Measurements from ENCODE around the gene SAP25. TPM values are rescaled to one million over a fixed set of nuclear protein-coding genes. Genes with fewer than 3 reads are reported as not detected.

Gene SAP25
- polyA plus RNA-seq (2012; rRNA removed) = 1.0 and 1.2 TPM in 2 replicates
- polyA plus RNA-seq (2012; cell fraction: cytosol; rRNA removed) = 0.18 TPM in 1 of 2 replicates, not detected in the other
- polyA plus RNA-seq (2012; cell fraction: nucleus; rRNA removed) = 8.7 and 22.8 TPM in 2 replicates

DNA sequence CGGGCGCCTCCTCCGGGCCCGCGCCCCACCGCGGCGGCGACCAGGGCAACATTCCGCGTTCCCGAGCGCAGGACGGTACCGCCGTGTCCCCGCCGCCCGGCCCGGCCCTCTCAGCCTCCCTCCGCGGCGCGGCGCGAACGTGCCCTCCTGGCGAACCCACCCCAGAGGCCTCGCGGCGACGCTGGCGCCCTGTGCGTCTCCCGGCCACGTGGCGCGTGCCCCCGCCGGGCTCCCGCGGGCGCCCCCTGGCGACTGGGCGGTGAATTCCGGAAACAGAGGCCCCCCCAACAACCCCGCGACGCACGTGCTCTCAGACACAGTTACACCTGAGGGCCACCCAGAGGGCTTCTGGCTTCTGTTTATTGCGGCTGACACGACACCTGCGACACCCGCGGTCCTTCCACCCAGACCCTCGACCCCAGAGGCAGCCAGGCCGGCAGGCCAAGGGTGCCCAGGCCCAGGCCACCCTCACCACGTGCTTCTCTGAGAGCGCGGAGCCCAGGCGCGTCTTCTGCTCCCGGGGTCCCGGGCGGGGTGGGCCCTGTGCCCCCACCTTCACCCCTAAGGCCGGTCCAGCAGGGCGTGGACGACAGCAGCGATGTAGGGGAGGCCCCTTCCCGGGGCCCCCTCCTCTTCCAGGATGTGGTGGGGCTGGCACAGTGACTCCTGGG is at the start of gene SAP25:
SAP25 (minus strand) TSS at position 210 of the 671 bp plus-strand sequence; CDS start at position 52, 158 bp downstream.
- 96% methylated on average over 51 of the region's 70 CpGs for WGBS (ENCODE audit: low lambda C conversion rate)
- no peaks in the 10 kb centered on the region for H3K79me2 ChIP-seq (ENCODE audit: insufficient read depth)
- H3K27ac ChIP-seq (ENCODE audit: low read depth in 2 of 2, low read length in 1 of 2) = no peak within 1 kb of the TSS
- ChIA-PET POLR2A (no interaction called here), CTCF (interaction anchor here (1.0 to 1.9 kb wide), 5 partner anchors 9 to 91 kb away, joined by 3 to 5 read pairs (median 5); partner anchors contain the start of gene NYAP1)
- no peak within 1 kb of the TSS for H2AFZ ChIP-seq (ENCODE audit: low read depth)
- no peak for TF ChIP-seq EZH2phosphoT487 (IDR thresholded peaks at IDR 0.05; ENCODE audit: borderline replicate concordance, low read depth)
- TF ChIP-seq, protein P1, sequence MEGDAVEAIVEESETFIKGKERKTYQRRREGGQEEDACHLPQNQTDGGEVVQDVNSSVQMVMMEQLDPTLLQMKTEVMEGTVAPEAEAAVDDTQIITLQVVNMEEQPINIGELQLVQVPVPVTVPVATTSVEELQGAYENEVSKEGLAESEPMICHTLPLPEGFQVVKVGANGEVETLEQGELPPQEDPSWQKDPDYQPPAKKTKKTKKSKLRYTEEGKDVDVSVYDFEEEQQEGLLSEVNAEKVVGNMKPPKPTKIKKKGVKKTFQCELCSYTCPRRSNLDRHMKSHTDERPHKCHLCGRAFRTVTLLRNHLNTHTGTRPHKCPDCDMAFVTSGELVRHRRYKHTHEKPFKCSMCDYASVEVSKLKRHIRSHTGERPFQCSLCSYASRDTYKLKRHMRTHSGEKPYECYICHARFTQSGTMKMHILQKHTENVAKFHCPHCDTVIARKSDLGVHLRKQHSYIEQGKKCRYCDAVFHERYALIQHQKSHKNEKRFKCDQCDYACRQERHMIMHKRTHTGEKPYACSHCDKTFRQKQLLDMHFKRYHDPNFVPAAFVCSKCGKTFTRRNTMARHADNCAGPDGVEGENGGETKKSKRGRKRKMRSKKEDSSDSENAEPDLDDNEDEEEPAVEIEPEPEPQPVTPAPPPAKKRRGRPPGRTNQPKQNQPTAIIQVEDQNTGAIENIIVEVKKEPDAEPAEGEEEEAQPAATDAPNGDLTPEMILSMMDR (IDR thresholded peaks at IDR 0.05) = peak; percentile 28
- H3F3A ChIP-seq (replicated peaks; ENCODE audit: insufficient read depth) = no peaks in the 10 kb centered on the region
- DNase-seq = peak; percentile 54
- no peaks in the 10 kb centered on the region for H3K9me3 ChIP-seq
- no peaks in the 10 kb centered on the region for H3K9me2 ChIP-seq
- no peaks in the 10 kb centered on the region for H4K20me1 ChIP-seq (ENCODE audit: insufficient read depth)
- H3K4me2 ChIP-seq = no peak within 1 kb of the TSS
- peaks cover 0 to 20% of the 10 kb centered on the region in 2 experiments; a peak in 1 of 4 replicates for H3K4me1 ChIP-seq (ENCODE audit: control insufficient read depth in 1 of 2, insufficient read depth in 2 of 2, low read depth in 1 of 2, low read length in 1 of 2)
- H3K4me3 ChIP-seq (ENCODE audit: low read depth in 2 of 2, low read length in 1 of 2) = no peak within 1 kb of the TSS
- H3K9ac ChIP-seq = no peak within 1 kb of the TSS
- H3K27me3 ChIP-seq (ENCODE audit: insufficient read depth) = no peaks in the 10 kb centered on the region
- peaks cover 14 to 42% of the 10 kb centered on the region in 2 experiments for H3K36me3 ChIP-seq (replicated peaks in 1 of 2; ENCODE audit: control insufficient read depth in 1 of 2, insufficient read depth in 2 of 2, low read length in 1 of 2)

DNA sequence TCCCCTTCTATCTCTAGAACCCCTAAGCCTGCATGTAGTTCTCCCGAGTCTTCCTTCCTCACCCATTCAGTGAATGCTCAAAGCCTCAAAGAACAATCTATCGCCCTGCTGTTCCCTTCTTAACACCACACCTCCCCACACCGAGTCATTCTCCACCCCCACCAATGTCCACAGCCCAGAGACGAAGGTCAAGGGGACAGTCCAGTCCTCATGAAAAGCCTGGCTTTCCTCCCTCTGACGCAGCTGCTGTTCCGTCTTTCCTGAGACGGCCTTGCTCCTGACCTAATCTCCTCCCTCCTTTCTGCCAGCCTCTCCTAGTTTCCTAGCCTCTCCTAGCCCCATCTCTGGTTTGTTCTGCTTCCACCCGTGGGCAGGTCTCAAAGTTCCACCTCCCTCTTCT is 47.9 kb upstream of the SAP25 start:
- H3K9ac ChIP-seq = no peak overlapping the region
- ChIA-PET CTCF (interaction anchor here (0.8 to 2.6 kb wide), 5 partner anchors 8 to 84 kb away, joined by 5 to 10 read pairs (median 6); partner anchors contain the start of genes MOSPD3 and POP7), POLR2A (no interaction called here)
- H3K4me2 ChIP-seq = no peak overlapping the region
- H3K9me2 ChIP-seq = no peaks in the 10 kb centered on the region
- peaks cover 10% of the 10 kb centered on the region for H3F3A ChIP-seq (replicated peaks; ENCODE audit: insufficient read depth)
- H4K20me1 ChIP-seq (ENCODE audit: insufficient read depth) = no peaks in the 10 kb centered on the region
- H3K4me1 ChIP-seq (ENCODE audit: control insufficient read depth in 1 of 2, insufficient read depth in 2 of 2, low read depth in 1 of 2, low read length in 1 of 2) = peaks cover 0 to 3% of the 10 kb centered on the region in 2 experiments; a peak in 1 of 4 replicates
- WGBS (ENCODE audit: low lambda C conversion rate) = 78% methylated on average over 8 of the region's 8 CpGs
- H3K27ac ChIP-seq (ENCODE audit: low read depth in 2 of 2, low read length in 1 of 2) = no peak overlapping the region
- no peak overlapping the region for H3K4me3 ChIP-seq (ENCODE audit: low read depth in 2 of 2, low read length in 1 of 2)
- H3K79me2 ChIP-seq (ENCODE audit: insufficient read depth) = no peaks in the 10 kb centered on the region
- DNase-seq = no peak
- no peak overlapping the region for H2AFZ ChIP-seq (ENCODE audit: low read depth)
- TF ChIP-seq, protein P2, sequence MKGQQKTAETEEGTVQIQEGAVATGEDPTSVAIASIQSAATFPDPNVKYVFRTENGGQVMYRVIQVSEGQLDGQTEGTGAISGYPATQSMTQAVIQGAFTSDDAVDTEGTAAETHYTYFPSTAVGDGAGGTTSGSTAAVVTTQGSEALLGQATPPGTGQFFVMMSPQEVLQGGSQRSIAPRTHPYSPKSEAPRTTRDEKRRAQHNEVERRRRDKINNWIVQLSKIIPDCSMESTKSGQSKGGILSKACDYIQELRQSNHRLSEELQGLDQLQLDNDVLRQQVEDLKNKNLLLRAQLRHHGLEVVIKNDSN (IDR thresholded peaks at IDR 0.05; ENCODE audit: borderline replicate concordance, low read depth) = no peak
- TF ChIP-seq EP300 (IDR thresholded peaks at IDR 0.05; ENCODE audit: borderline replicate concordance in 1 of 2, low read depth in 1 of 2, low read length in 1 of 2) (no peak), RFX5 (IDR thresholded peaks at IDR 0.05; ENCODE audit: low read length) (no peak), ELF1 (IDR thresholded peaks at IDR 0.05) (no peak), FOXJ3 (CRISPR knock-in tag; IDR thresholded peaks at IDR 0.05) (no peak), FOSL2 (IDR thresholded peaks at IDR 0.05; ENCODE audit: borderline replicate concordance, low read depth) (no peak), TEAD4 (IDR thresholded peaks at IDR 0.05; ENCODE audit: borderline replicate concordance, insufficient read depth) (no peak)
- TF ChIP-seq, protein P3, sequence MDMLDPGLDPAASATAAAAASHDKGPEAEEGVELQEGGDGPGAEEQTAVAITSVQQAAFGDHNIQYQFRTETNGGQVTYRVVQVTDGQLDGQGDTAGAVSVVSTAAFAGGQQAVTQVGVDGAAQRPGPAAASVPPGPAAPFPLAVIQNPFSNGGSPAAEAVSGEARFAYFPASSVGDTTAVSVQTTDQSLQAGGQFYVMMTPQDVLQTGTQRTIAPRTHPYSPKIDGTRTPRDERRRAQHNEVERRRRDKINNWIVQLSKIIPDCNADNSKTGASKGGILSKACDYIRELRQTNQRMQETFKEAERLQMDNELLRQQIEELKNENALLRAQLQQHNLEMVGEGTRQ (IDR thresholded peaks at IDR 0.05; ENCODE audit: borderline replicate concordance, low read depth, low read length) = no peak
- TF ChIP-seq, protein P4, sequence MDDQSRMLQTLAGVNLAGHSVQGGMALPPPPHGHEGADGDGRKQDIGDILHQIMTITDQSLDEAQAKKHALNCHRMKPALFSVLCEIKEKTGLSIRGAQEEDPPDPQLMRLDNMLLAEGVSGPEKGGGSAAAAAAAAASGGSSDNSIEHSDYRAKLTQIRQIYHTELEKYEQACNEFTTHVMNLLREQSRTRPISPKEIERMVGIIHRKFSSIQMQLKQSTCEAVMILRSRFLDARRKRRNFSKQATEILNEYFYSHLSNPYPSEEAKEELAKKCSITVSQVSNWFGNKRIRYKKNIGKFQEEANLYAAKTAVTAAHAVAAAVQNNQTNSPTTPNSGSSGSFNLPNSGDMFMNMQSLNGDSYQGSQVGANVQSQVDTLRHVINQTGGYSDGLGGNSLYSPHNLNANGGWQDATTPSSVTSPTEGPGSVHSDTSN (IDR thresholded peaks at IDR 0.05) = no peak
- TF ChIP-seq, protein P5, sequence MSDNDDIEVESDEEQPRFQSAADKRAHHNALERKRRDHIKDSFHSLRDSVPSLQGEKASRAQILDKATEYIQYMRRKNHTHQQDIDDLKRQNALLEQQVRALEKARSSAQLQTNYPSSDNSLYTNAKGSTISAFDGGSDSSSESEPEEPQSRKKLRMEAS (IDR thresholded peaks at IDR 0.05; ENCODE audit: low read depth) = no peak
- H3K9me3 ChIP-seq = no peaks in the 10 kb centered on the region
- no peaks in the 10 kb centered on the region for H3K27me3 ChIP-seq (ENCODE audit: insufficient read depth)
- H3K36me3 ChIP-seq (replicated peaks in 1 of 2; ENCODE audit: control insufficient read depth in 1 of 2, insufficient read depth in 2 of 2, low read length in 1 of 2) = no peaks in the 10 kb centered on the region

Data from SK-N-SH (cell line).